ENCODE results near the gene RIPOR2. TPM values are rescaled to one million over a fixed set of nuclear protein-coding genes. Genes with fewer than 3 reads are reported as not detected.

RIPOR2 gene
- total and polyA plus RNA-seq, 2 donors from 2014 or later, result 1.7 to 24.2 TPM

DNA sequence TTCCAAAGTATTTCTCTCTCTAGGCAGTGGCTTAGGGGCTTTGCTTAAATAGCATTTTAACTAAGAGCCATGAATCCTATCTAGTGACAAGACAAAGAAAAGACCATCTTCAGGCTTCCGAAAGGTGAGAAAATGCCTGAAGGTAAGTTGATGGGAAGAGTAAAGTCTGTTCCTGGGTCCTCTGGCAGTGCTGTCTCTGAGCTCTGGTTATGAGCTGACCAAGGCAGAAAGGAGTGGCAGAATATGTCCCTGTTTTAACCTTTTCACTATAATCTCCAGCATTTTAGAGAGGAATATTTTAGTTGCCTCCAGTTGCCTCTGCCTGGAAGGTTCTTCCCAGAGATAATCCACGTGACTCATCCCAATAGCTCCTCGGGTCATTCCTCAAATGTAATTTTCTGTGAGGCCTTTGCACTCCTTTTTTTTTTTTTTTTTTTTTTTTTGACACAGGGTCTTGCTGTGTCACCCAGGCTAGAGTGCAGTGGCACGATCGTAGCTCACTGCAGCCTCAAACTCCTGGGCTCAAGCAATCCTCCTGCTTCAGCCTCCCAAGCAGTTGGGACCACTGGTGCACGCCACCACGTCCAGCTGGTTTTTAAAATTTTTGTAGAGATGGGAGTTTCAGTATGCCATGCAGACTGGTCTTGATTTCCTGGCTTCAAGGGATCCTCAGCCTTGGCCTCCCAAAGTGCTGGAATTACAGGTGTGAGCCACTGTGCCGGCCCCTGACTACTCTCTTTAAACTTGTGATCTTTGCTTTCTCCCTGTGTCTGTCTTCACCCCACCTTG is 133.3 kb downstream of the RIPOR2 start:
- intact Hi-C loops (cut with DNase I), result no loop called here
- Histone ChIP-seq H3K9me3 (ENCODE audit: control insufficient read depth in 2 of 3, insufficient read depth in 1 of 3, low read length in 3 of 3) (no peaks in the 10 kb centered on the region), H3K27ac (ENCODE audit: low read depth in 2 of 2, low read length in 2 of 2) (no peak overlapping the region), H3K9ac (ENCODE audit: low read length in 3 of 3) (no peak overlapping the region), H3K36me3 (ENCODE audit: control insufficient read depth in 2 of 3, insufficient read depth in 3 of 3, low read length in 3 of 3) (no peaks in the 10 kb centered on the region), H3K4me3 (ENCODE audit: low read length in 3 of 3) (no peak overlapping the region), H3K27me3 (ENCODE audit: control insufficient read depth, insufficient read depth, low read length) (no peaks in the 10 kb centered on the region), H3K4me1 (ENCODE audit: control insufficient read depth in 2 of 3, insufficient read depth in 2 of 3, low read depth in 1 of 3, low read length in 3 of 3) (no peaks in the 10 kb centered on the region)
- no peak for DNase-seq
- TF ChIP-seq, protein P1, sequence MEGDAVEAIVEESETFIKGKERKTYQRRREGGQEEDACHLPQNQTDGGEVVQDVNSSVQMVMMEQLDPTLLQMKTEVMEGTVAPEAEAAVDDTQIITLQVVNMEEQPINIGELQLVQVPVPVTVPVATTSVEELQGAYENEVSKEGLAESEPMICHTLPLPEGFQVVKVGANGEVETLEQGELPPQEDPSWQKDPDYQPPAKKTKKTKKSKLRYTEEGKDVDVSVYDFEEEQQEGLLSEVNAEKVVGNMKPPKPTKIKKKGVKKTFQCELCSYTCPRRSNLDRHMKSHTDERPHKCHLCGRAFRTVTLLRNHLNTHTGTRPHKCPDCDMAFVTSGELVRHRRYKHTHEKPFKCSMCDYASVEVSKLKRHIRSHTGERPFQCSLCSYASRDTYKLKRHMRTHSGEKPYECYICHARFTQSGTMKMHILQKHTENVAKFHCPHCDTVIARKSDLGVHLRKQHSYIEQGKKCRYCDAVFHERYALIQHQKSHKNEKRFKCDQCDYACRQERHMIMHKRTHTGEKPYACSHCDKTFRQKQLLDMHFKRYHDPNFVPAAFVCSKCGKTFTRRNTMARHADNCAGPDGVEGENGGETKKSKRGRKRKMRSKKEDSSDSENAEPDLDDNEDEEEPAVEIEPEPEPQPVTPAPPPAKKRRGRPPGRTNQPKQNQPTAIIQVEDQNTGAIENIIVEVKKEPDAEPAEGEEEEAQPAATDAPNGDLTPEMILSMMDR (IDR thresholded peaks at IDR 0.05; ENCODE audit: borderline replicate concordance, extremely low read depth, insufficient read depth), result no peak
- no peak for FAIRE-seq

DNA sequence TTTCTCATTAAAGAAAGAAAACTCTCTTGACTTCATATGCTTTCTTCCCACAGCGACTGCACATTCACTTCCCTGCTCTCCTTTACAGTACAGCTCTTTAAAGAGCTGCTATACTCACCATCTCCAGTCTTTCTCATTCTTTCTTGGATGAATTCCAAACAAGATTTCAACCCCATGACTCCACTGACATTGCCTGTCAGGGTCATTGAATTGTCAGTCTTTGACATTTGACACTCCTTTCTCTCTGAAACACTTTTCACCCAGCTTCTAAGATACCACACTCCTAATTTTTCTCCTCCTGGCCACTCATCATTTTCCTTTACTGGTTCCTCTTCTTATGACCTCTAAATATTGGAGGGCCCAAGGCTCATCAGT is 136.2 kb downstream of the RIPOR2 start:
- no peaks in the 10 kb centered on the region for H3K4me1 ChIP-seq (ENCODE audit: control insufficient read depth in 2 of 3, insufficient read depth in 2 of 3, low read depth in 1 of 3, low read length in 3 of 3)
- H3K4me3 ChIP-seq (ENCODE audit: low read length in 3 of 3), result no peak overlapping the region
- no peaks in the 10 kb centered on the region for H3K36me3 ChIP-seq (ENCODE audit: control insufficient read depth in 2 of 3, insufficient read depth in 3 of 3, low read length in 3 of 3)
- TF ChIP-seq, protein P1 (IDR thresholded peaks at IDR 0.05; ENCODE audit: borderline replicate concordance, extremely low read depth, insufficient read depth), result no peak
- no peaks in the 10 kb centered on the region for H3K27me3 ChIP-seq (ENCODE audit: control insufficient read depth, insufficient read depth, low read length)
- H3K9ac ChIP-seq (ENCODE audit: low read length in 3 of 3), result no peak overlapping the region
- intact Hi-C loops (cut with DNase I), result no loop called here
- FAIRE-seq, result no peak
- H3K9me3 ChIP-seq (ENCODE audit: control insufficient read depth in 2 of 3, insufficient read depth in 1 of 3, low read length in 3 of 3), result no peaks in the 10 kb centered on the region
- H3K27ac ChIP-seq (ENCODE audit: low read depth in 2 of 2, low read length in 2 of 2), result no peak overlapping the region
- DNase-seq, result no peak

DNA sequence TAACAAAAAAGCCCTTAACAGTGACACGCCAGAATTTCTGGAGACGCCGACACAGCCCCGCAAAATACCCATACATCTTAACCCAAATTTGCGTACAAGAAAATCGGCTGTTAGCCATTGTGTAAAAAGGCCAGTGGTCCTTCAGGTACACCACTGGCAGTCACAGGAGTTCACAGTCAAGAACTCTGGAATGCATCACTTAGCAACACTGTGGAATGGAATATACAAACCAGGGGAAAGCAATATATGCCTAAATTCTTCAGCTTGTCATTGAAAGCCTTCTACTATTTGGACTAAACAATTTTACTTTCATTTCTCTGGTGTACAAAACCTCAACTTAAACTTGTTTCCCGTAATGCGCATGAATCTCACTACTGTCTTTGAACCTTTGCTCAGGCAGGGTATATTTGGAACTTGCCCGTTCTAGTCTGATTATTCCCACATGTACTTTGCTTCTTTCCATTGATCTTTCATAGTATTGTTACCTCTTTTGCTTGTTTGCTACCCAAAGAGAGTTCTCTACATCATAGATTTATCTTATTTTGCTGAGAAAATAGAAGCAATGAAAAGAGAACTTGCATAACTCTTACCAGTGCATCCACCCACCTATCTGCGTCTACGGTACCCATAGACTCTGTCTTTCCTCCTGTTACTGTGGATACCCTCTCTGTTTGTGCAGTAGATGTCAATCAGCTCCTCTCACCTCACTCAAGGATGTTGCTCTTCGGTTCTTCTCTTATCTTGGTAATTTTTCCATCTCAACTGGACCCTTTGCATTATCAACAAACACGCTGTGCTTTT is 136.8 kb downstream of the RIPOR2 start, which contains the start of gene ARMH2:
Gene ARMH2 (minus strand): TSS at position 178 of the 801 bp plus-strand sequence. CDS start 60 bp downstream, at position 118.
- Histone ChIP-seq H3K4me3 (ENCODE audit: low read length in 3 of 3) (no peak within 1 kb of the TSS), H3K27me3 (ENCODE audit: control insufficient read depth, insufficient read depth, low read length) (no peaks in the 10 kb centered on the region), H3K36me3 (ENCODE audit: control insufficient read depth in 2 of 3, insufficient read depth in 3 of 3, low read length in 3 of 3) (no peaks in the 10 kb centered on the region), H3K9ac (ENCODE audit: low read length in 3 of 3) (no peak within 1 kb of the TSS), H3K4me1 (ENCODE audit: control insufficient read depth in 2 of 3, insufficient read depth in 2 of 3, low read depth in 1 of 3, low read length in 3 of 3) (no peaks in the 10 kb centered on the region), H3K9me3 (ENCODE audit: control insufficient read depth in 2 of 3, insufficient read depth in 1 of 3, low read length in 3 of 3) (no peaks in the 10 kb centered on the region), H3K27ac (ENCODE audit: low read depth in 2 of 2, low read length in 2 of 2) (no peak within 1 kb of the TSS)
- TF ChIP-seq, protein P1 (IDR thresholded peaks at IDR 0.05; ENCODE audit: borderline replicate concordance, extremely low read depth, insufficient read depth), result no peak
- peak in 1 of 5 donors; percentile 18 for DNase-seq
- no peak for FAIRE-seq
- intact Hi-C loops (cut with DNase I), result no loop called here
